SU-DHL-6 (cell line): ENCODE data around the gene CATSPER1.

Experiments used
- H2AFZ ChIP-seq: fragments of 200-600 bp; sonication (generic); 2 replicates; pipeline ENCODE4 v1.6.1; 2014; ENCODE audit warnings: low read depth, mild to moderate bottlenecking, moderate library complexity, mixed read lengths, antibody characterized with exemption, low read length; ENCODE audit not compliant: severe bottlenecking
- H3F3A ChIP-seq: fragments of 200-600 bp; shearing (Covaris generic); 2 replicates; pipeline ENCODE4 v1.6.0; 2016; ENCODE audit warnings: antibody characterized with exemption, mild to moderate bottlenecking; ENCODE audit not compliant: insufficient read depth
- H3K27ac ChIP-seq: fragments of 200-600 bp; sonication (generic); 2 replicates; pipeline ENCODE4 v1.5.1; 2016; ENCODE audit warnings: low read depth, mild to moderate bottlenecking, low read length, moderate library complexity, mixed read lengths
- H3K27me3 ChIP-seq: fragments of 200-600 bp; sonication (generic), shearing (Covaris generic); 2 replicates; pipeline ENCODE4 v1.6.0; 2014; ENCODE audit warnings: mild to moderate bottlenecking, low read length
- H3K36me3 ChIP-seq: fragments of 200-600 bp; sonication (generic); 2 replicates; pipeline ENCODE4 v1.6.1; 2014; ENCODE audit warnings: mild to moderate bottlenecking, low read length, mixed read lengths
- H3K4me2 ChIP-seq: fragments of 300-600, 200-600 bp; shearing (Covaris generic), sonication (generic); 2 replicates; pipeline ENCODE4 v1.6.0; 2014; ENCODE audit warnings: low read length, low read depth, mild to moderate bottlenecking; ENCODE audit not compliant: poor library complexity, severe bottlenecking
- H3K4me3 ChIP-seq: fragments of 200-600 bp; sonication (generic); 2 replicates; pipeline ENCODE4 v1.5.1; 2014; ENCODE audit warnings: antibody characterized with exemption, low read length, mild to moderate bottlenecking, mixed read lengths; ENCODE audit not compliant: insufficient read depth, poor library complexity, severe bottlenecking
- H3K79me2 ChIP-seq: fragments of 200-600 bp; sonication (generic); 2 replicates; pipeline ENCODE4 v1.6.1; 2014; ENCODE audit warnings: mild to moderate bottlenecking, low read length, moderate library complexity; ENCODE audit not compliant: insufficient read depth
- H3K9ac ChIP-seq: fragments of 200-600 bp; sonication (generic); 2 replicates; pipeline ENCODE4 v1.7.0; 2014; ENCODE audit warnings: mild to moderate bottlenecking, low read length
- H3K9me2 ChIP-seq: fragments of 200-600 bp; sonication (generic); replicated peaks from 2 replicates; pipeline ENCODE4 v1.6.1; 2014; ENCODE audit warnings: low read length; ENCODE audit not compliant: insufficient read depth
- H3K9me3 ChIP-seq: fragments of 200-600 bp; sonication (generic); 2 replicates; pipeline ENCODE4 v1.6.1; 2014; ENCODE audit warnings: low read length, mixed read lengths; ENCODE audit not compliant: insufficient read depth
- H4K20me1 ChIP-seq: fragments of 200-600 bp; sonication (generic); 2 replicates; pipeline ENCODE4 v1.6.1; 2014; ENCODE audit warnings: low read depth, mild to moderate bottlenecking, antibody characterized with exemption, low read length, moderate library complexity, mixed read lengths
- CTCF ChIP-seq: fragments of 200-600 bp; sonication (generic); IDR thresholded peaks from one replicate; pipeline ENCODE4 v1.5.1; 2017; ENCODE audit warnings: antibody characterized with exemption, mild to moderate bottlenecking, low read length, moderate library complexity; ENCODE audit not compliant: insufficient read depth, poor library complexity, severe bottlenecking
- EZH2phosphoT487 ChIP-seq: fragments of 200-600 bp; sonication (generic), shearing (Covaris generic); conservative IDR thresholded peaks from 2 replicates; pipeline ENCODE4 v1.6.1; 2018; ENCODE audit warnings: mild to moderate bottlenecking, antibody characterized with exemption, low read length, moderate library complexity, mixed read lengths

The CATSPER1 gene

GRCh38 chr11:66026017-66026529 lies at the start of gene CATSPER1:
TSS of gene CATSPER1 (minus strand) at chr11:66026479. CDS start at chr11:66026379, 100 bp downstream.
- TF ChIP-seq EZH2phosphoT487 (no peak), CTCF (no peak)
- no peaks in the 10 kb centered on the region for H3K27me3 ChIP-seq
- no peaks in the 10 kb centered on the region for H4K20me1 ChIP-seq
- no peaks in the 10 kb centered on the region for H3K9me3 ChIP-seq
- H2AFZ ChIP-seq = no peak within 1 kb of the TSS
- no peaks in the 10 kb centered on the region for H3K9me2 ChIP-seq
- no peak within 1 kb of the TSS for H3K9ac ChIP-seq
- no peaks in the 10 kb centered on the region for H3K79me2 ChIP-seq
- no peaks in the 10 kb centered on the region for H3F3A ChIP-seq
- no peaks in the 10 kb centered on the region for H3K36me3 ChIP-seq
- H3K4me2 ChIP-seq = no peak within 1 kb of the TSS
- H3K27ac ChIP-seq = no peak within 1 kb of the TSS
- no peak within 1 kb of the TSS for H3K4me3 ChIP-seq

GRCh38 chr11:66075273-66075672 lies 49.0 kb upstream of the CATSPER1 start:
- peaks cover 25% of the 10 kb centered on the region for H3F3A ChIP-seq
- no peak overlapping the region for H3K4me2 ChIP-seq
- H3K79me2 ChIP-seq = no peaks in the 10 kb centered on the region
- TF ChIP-seq CTCF = no peak
- no peak for TF ChIP-seq EZH2phosphoT487
- H3K9ac ChIP-seq = no peak overlapping the region
- no peak overlapping the region for H2AFZ ChIP-seq
- H3K4me3 ChIP-seq = no peak overlapping the region
- H4K20me1 ChIP-seq = no peaks in the 10 kb centered on the region
- no peaks in the 10 kb centered on the region for H3K36me3 ChIP-seq
- no peaks in the 10 kb centered on the region for H3K9me3 ChIP-seq
- no peaks in the 10 kb centered on the region for H3K9me2 ChIP-seq
- H3K27ac ChIP-seq = no peak overlapping the region
- H3K27me3 ChIP-seq = no peaks in the 10 kb centered on the region

GRCh38 chr11:66073669-66074068 lies 47.4 kb upstream of the CATSPER1 start:
- Histone ChIP-seq H3K36me3 (peaks cover 5% of the 10 kb centered on the region; the same call in 1 of the 2 replicates), H3K27me3 (no peaks in the 10 kb centered on the region), H4K20me1 (no peaks in the 10 kb centered on the region), H2AFZ (no peak overlapping the region), H3K9me2 (no peaks in the 10 kb centered on the region), H3K9me3 (no peaks in the 10 kb centered on the region), H3K9ac (no peak overlapping the region), H3K4me2 (no peak overlapping the region), H3K4me3 (no peak overlapping the region), H3K79me2 (no peaks in the 10 kb centered on the region), H3F3A (peaks cover 34% of the 10 kb centered on the region), H3K27ac (no peak overlapping the region)
- TF ChIP-seq EZH2phosphoT487 (no peak), CTCF (no peak)
